ENCODE measurements around the gene PLXNA2. TPM values are rescaled to one million over a fixed set of nuclear protein-coding genes. Genes with fewer than 3 reads are reported as not detected.
A peak's percentile ranks its signal among the peaks of the same experiment; 100 is the strongest.

Gene PLXNA2
- polyA plus RNA-seq, 5 donors: 19.5 to 37.5 (median 26.6) TPM

DNA sequence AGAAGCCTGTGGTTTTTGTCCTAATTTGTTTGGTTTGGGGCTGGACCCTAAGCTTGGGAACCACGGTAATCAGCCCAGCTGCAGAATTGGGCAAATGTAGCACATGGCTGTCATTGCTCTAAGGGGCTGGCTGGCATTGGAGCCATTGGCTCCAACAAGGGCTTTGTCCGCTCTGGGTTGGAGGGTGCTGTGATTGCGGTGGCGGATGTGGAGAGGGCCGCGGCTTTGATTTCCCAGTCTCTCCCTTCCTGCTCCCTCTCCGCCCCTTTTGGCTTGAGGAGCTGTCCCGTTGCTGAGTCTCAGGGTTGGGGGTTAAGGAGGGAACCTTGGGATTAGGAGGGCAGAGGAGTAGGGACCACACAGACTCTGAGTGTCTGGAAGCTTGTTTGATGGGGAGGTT lies 241.5 kb downstream of the PLXNA2 start:
- DNase-seq: no peak

DNA sequence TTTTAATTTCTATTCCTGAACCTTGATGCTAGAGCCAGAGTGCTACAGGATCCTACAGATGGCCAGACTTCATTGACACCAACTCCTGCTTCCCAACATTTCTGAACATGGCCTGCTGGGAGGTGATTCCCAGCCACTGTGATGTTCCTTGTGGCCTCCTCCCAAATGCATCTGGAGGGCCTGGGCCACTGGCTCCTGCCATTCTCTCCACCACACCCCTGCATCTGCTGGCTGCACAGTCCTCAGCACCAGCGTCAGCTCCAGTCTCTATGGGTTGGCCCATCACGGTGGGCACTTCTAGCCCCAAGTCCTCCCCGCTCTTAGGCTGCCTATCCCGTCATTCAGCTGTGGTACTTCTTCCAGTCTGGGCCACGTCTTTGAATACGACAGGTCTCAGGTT lies 242.1 kb downstream of the PLXNA2 start:
- no peak for DNase-seq

DNA sequence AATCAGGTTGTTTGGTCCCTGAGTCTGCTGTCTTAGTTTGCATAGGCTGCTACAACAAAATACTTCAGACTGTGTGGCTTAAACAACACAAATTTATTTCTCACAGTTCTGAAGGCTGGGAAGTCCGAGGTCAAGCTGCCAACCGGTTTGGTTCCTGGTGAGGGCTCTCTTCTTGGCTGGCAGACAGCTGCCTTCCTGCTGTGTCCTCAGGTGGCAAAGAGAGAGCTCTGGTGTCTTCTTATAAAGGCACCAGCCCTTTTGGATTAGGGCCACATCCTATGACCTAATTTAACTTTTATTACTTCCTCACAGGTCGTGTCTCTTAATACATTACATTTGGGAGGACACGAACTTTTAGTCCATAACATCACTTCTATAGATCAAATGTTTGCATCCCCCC lies 243.7 kb downstream of the PLXNA2 start:
- no peak for DNase-seq

DNA sequence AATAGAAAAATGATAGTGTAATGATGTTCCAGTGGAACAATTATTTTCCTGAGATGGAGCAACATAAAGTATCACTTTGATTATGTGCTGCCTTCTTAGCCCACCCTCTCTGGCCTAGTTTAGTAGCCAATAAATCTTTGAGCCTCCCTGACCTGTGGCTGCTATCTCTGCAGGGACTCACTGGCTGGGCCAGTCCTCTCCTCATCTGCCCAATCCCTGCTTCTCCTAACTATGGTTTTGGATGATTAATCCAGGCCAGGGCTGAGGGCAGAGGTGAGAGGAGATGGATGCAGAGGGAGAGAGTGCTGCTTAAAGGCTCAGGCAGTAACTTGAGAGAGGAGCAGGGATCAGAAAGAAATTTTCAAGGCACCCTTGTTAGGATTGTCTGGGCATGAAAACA lies 244.2 kb downstream of the PLXNA2 start:
- no peak for DNase-seq

DNA sequence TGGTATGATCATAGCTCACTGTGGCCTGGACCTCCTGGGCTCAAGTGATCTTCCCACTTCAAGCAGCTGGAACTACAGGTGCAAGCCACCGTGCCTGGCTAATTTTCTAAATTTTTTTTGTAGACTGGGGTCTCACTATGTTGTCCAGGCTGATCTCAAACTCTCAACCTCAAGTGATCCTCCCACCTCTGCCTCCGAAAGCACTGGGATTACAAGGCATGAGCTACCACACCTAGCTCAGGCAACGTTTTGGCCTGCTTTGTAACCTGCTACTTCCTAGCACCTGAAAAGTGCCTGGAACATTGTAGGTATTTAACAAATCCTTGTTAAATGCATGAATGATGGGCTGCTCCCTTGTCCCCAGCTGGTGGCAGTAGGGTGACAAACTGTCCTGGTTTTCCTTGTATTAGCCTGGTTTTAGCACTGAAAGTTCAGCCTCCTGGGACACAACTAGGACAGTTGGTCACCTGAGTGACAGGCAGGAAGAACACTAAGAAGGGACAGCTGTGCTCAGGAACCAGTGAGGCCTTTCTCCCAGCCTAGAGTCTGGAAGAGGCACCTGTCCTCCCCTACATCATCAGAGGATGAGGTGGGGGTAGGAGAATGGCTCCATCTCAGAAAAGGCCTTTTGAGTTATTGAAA lies 244.8 kb downstream of the PLXNA2 start:
- no peak for DNase-seq

DNA sequence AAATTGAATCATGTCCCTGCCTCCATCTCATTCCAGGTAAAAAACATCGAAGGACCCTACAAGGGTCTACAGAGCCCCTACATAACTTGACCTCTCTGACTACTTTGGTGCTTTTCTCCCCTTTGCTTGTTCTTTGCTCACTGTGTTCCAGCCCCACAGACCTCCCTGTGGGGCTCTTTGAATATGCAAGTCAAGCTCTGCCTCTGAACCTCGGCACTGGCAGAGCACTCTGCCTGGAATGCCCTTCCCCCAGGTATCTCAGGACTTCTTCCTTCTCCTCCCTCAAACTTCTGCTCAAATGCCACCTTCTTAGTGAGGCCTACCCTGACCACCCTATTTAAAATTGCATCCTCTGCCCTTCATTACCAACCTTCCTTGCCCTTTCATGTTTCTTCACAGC lies 245.5 kb downstream of the PLXNA2 start:
- DNase-seq: no peak

DNA sequence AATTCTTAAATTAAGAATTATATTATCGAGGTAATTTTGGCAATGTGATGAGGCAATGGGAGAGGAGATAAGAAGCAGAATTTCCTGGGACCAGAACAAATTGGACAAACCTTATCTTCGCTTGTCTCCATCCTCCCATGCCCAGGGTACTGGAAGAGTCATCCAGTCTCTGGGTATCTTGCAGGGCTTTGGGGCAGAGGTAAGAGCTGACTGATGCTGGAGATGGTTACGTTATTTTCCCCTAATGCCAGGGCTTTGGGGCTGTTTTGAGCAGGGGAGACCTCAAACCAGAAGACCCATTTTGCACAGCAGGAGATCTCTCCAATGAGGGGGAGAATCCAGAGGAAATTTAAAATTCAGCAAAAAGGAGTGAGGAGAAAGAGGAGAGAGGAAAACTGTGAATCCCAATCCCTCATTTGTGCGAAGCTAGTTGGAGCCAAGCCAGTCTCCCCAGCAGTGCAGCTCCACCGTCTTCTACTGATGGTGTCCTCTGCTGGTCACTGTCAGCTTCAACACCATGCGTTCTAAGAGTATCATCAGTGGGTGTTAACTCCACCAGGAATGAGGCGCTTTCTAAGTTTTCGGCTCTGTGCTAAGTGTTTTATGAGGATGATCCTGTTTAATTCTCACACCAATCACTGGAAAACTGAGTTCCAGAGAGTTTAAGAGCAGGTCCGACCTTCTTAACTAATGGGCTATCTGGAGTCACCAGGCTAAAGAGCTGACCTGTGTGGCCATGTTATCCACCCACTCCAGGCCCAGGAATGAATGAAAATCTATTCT lies 246.5 kb downstream of the PLXNA2 start:
- DNase-seq: peak; percentile 59 to 74

DNA sequence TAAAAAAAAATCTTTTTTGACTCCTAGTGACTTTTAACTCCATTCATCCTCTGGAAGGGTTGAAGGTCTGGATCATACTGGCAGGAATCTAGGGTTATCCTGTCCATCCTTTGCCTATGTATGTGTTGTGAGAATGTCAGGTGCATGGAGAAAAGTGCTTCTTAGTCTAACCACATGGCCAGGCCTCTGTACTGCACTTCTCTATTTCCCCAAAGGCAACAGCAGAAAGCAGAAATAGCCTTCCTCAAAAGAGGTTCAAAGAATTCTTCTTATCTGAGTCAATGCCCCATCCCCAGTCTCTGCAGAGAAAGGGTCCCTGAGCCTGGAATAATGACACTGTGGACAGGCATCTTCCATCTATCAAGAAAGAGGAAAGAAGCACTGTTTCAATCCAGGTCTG lies 247.5 kb downstream of the PLXNA2 start:
- no peak for DNase-seq

DNA sequence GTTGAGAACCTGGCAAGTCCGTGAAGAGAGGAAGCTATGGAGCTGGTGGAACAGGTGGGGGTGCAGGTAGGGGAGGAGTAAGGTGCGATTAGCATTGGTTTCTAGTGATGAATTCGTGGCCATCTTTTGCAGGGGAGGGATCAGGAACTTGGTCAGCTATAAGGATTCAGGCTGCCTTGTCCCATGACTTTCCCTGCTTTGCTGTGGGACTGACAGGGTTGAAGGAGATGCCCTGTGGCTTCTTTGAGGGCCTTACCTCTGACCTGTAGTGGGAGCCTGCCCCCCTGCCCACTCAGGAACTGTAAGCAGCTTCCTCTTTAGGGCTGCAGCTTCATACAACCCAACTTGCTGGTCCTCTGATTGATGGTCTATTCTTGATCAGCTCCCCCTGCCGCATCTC lies 248.6 kb downstream of the PLXNA2 start:
- no peak for DNase-seq

DNA sequence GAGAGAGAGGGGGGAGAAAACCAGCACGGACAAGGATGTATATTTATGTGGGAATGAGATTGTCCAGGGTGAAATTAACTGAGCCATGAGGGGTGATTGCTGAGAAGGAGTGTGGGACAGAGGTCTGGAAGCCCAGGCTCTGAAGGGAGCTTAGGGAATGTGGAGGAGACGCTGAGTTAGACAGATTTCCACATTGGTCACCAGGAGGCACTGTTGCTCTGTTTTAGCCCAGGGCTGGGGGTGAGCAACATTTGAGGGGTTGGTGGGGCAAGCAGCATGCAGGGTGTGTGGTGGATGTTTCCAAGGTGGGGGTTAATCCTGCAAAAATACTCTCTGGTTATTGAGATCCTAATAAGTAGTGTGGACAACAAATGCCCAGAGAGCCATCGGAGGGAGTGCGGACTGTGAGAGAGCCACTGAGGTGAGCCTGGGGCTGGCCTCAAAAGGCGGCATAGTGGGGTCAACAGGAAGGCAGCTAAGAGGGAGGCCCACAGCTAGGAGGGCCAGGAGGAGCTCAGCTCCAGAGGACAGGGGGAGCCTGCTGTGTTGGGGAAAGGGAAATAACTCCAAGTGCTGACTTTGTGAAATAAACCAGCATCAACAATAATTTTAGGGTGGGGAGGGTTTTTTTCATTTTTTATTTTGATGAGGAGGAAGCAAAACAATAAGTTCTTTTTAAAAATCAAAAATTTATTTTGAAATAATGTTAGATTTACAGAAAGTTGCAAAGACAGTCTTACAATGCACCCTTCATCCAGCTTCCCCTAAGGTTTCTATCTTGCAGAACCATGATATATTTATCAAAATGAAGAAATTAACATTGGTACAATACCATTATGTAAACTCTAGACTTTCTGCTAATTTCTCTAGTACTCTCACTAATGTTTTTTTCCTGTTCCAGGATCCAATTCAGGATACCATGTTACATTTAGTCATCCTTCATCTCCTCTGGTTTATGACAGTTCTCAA lies 250.4 kb downstream of the PLXNA2 start:
- no peak for DNase-seq

DNA sequence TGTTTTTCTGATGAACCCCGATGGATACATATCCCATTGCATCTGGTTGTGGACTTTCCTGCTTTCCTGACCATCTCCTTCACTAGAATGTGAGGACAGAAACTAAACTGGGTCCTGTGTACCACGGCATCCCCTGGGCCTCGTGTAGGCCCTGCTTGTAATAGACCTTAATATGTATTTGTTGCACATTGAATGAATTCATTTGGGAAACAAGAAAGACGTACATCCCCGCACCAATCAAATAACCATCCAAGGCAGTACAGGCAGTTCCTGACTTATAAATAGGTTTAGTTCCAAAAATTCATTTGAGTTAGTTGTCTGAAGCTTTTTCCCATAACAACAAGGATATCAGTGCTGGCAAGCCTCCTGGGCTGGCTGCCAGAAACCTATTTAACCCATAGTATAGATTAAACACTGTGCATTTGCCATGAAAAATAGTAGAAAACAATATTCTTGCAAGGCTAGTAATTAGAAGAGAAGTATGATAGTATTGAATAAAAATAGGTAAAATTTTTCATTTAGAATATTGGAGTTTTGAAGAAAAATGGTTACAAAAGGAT lies 251.4 kb downstream of the PLXNA2 start:
- DNase-seq: peak in 1 of 2 donors; percentile 29

DNA sequence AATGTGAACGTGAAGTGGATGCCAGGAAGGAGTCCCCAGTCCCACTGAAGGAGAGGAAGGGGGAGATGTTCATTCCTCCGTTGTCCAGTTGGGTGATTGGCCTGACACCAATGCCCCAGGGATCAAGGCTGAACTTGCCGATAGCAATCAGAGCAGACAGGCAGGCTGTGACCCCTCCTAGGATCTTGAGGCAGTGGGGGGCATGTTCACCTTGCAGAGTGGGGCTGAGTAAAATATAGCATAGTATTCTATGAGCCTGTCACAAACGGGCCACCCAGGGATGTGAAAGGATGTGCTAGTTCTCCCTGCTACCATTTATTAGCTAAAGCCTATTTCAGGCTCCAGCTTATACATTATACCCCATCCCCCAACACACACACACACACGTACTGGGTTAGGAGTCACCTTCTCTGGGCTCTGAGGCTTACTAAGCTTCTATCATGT lies 252.6 kb downstream of the PLXNA2 start:
- no peak for DNase-seq

DNA sequence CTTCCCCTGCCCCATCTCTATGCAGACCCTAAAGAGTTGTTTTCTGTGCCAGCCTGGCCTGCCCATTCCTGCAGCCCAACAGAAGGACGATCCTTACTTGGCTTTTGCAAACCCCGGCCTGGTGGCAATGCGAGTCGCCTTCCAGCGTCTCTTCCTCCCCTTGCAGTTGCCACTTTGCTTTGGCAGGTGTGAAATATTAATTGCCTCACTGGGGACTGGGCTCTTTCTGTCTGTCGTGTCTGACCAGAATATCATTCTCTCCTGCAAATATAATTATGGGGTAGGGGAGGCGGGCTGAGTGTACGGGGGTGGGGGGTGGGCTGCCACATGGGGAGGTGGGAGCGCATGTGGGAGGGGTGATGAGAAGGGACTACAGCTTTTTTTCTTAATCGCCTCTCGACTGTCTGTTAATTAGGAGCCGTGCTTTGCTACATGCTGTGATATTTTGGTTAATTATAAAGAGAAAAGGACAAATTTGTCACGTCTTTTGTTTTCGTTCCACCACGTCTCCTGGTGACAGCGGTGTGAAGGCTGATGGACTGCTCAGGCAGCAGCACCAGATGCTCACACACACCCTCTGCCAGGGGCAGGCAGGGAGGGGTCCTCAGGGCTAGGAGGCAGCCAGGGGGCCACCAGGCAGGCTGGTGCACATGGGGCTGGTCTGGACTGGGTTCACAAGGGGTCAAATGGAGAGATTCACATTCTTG lies 253.2 kb downstream of the PLXNA2 start:
- no peak for DNase-seq

DNA sequence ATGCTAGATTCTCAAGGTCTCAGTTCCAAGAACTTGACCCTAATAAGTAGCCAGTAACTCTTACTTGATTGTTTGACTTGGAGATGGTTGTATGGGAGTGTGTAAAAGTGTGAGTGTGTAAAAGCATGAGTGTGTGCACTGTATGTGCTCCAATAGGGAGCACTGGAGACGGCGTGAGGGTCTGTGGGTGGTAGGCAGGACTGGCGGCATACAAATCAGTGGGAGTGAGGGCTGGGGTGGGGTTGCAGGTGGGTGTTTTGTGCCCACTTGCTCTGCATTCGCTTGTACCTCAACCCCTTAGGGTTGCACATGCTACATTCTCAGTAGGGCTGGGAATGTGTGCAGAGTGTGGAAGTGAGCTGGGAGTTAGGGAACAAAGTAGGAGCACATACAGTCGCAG lies 253.7 kb downstream of the PLXNA2 start:
- DNase-seq: no peak

DNA sequence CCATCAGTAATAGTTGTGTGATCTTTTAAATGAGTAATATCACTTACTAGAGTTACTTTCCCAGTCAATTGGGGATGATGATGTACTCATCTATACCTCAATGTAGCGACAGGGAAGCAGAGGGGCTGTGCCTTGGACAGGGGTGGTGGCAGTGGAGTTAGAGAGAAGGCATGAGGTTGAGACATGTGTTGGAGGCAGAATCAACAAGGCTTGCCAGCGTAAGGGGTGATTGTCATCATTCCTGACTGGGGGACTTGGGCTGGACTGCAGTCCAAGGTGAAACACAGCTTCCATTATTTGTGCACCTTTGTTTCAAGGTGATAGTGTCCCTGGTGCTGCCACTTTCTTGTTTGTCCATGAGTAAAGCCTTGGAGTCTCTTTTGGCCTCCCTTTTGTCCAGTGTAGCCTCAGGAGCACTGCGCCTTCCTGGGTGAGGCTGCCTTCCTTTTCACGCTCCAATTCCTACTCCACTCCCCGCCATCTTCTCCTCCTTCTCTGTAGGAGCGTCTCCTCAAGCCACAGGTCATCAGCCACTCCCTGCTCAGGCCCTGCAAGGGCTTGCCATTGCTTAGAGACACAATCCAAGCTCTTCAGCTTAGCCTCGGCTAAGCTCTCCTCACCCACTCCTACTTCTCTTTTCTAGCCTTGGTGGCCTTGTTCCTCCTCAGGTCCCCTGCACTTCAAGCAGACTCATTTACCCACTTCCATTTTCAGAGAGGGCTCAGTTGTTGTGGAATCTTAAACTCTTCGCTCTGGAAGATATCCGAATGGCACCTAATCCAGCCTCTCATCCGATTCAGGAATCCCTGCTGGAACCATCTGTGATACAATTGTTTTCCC lies 255.6 kb downstream of the PLXNA2 start:
- no peak for DNase-seq

DNA sequence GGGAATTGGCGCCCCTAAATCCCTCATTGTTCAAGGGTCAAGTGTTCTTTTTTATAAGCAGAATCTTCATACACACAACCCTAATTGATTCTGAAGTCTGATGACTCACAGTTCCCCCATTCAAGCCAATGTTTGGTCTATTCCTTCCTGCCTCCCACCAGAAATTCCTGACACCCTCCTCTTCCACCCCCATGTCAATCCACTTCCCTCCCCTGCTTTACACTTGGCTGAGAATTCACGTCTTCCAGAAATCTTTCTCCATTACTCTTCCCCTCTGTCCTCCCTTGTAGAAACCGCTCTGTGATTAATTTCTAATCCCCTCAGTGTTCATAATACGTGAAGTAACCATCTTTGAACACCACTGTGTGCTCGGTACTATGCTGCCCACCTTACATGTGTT lies 257.0 kb downstream of the PLXNA2 start:
- no peak for DNase-seq

DNA sequence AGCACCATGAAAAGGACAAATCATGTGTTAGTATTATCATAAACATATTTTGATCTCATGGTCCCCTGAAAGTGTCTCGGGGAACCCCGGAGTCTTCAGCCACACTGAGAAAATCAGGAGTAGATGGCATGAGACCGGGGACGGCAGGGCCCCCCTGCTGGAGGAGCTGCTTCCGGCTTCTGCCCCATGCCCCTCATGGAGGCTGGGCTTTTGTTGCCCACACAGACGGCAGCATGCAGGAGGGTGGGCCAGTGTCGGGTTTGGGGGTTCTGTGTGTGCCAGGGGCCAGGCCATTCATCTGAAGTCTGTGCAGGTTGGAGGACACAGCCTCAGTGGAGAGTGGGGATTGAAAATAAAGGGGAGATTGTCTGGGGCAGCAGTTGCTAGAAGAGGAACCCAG lies 258.2 kb downstream of the PLXNA2 start:
- no peak for DNase-seq

DNA sequence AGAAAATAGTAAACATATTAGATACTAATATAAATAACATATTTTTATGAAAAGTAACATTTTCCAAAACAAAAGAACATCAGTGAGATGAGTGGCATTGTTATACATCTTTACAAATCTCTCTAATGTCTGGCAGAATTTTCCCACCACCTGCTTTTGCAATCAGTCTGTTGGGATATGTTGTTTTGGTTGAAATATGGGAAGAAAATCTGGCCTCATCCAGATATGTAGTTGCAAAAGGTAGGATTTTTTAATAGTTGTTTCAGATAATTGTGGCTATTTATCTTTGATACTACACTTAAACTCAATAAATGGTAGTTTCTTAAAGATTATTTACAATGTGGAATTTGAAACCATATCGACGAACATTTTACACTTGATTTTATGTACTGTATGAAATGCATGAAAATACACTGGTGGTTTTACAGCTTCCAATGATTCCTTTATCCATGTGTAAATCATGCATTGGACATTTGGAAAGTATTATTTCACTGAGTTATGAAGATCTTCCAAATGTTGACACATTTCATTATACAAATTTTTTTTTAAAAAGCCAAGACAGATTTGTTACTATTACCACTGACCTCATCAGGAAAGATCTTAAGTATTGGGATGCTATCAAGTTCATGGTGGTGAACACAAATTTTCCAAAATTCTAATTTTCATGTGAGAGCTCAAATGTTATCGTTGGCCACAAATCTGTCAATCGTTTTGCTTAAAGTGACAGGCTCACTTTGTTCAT lies 259.2 kb downstream of the PLXNA2 start:
- no peak for DNase-seq

DNA sequence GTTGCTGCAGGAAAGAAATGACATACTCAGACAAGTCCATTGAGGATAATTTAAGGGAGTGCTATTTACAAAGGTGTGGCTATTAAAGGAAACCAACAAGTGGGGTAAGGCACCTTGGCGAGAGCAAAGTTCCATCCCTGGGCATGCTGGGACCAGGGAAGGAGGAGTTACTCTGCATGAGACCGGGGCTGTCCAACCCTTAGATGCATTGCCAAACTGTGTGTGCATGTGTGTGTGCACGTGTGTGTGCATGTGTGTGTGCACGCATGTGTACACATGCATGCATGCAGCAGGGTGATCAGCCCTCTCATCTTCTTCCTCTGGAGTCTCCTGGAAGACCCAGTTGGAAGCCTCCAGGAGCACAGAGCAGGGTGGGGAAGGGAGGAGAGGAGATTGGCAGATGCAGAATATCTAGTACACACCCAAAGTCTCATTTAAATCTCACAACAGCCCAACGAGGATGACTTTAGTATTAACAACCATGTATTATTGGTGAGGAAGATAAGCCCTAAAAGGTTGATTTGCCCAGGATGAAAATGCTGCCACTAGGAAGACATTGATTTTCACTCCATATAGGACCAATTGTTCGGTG lies 261.0 kb downstream of the PLXNA2 start:
- DNase-seq: no peak
